Prostate gland (tissue), 2 donors: ENCODE results near the gene ANGPTL4. TPM values are rescaled to one million over a fixed set of nuclear protein-coding genes. Genes with fewer than 3 reads are reported as not detected.
A peak's percentile ranks its signal among the peaks of the same experiment; 100 is the strongest.
"Not testable (repeated sequence)": the region's sequence is repeated elsewhere in the genome, so short reads cannot be mapped to it uniquely, and the experiment has no call there.

ENCODE experiments used
- DNase-seq: peaks from one replicate; pipeline ENCODE4 v3.0.0-alpha.2; 2019; ENCODE audit warnings: low spot score
- H3K27ac ChIP-seq, 2 donors: fragments of 200-600 bp; sonication (generic); 2 replicates each; pipeline ENCODE4 v1.5.1; 2017 to 2019
- H3K27me3 ChIP-seq: fragments of 200-600 bp; sonication (generic); replicated peaks from 2 replicates; pipeline ENCODE4 v1.5.1; 2019; ENCODE audit not compliant: insufficient read depth
- H3K36me3 ChIP-seq, 2 donors: fragments of 200-600 bp; sonication (generic); 1 replicate in 1 of 2; 2 replicates in 1 of 2; pipeline versions ENCODE4 v1.5.1 to v1.8.1; 2017 to 2019
- H3K4me1 ChIP-seq: fragments of 200-600 bp; sonication (generic); replicated peaks from 2 replicates; pipeline ENCODE4 v1.5.1; 2019
- H3K4me3 ChIP-seq, 2 donors: fragments of 200-600 bp; sonication (generic); 2 replicates each; pipeline ENCODE4 v1.5.1; 2017 to 2019
- H3K9me3 ChIP-seq: fragments of 200-600 bp; sonication (generic); 2 replicates; pipeline ENCODE4 v1.5.1; 2017
- CTCF ChIP-seq, 4 experiments: fragments of 200-600 bp in 2 of 4; fragments of 450-650 bp in 2 of 4; sonication (generic) in 2 of 4; IDR thresholded peaks; 1 replicate in 3 of 4; 2 replicates in 1 of 4; pipeline ENCODE4 v1.5.1; 2016 to 2019; ENCODE audit warnings: antibody characterized with exemption in 4 of 4, mild to moderate bottlenecking in 2 of 4, moderate library complexity in 2 of 4
- POLR2A ChIP-seq: fragments of 450-650 bp; IDR thresholded peaks from one replicate; pipeline ENCODE4 v1.6.1; 2016; ENCODE audit warnings: antibody characterized with exemption, mild to moderate bottlenecking
- POLR2AphosphoS5 ChIP-seq: sonication (generic); formaldehyde crosslinking; IDR thresholded peaks from one replicate; pipeline ENCODE4 v1.6.1; 2017; ENCODE audit warnings: antibody characterized with exemption
- WGBS: methylation state at CpG from one replicate; pipeline ENCODE4 v1.1.5; 2018; 5-methylcytosine and 5-hydroxymethylcytosine counted together
- intact Hi-C: fragments of 100-400 bp; cut with DNase I; formaldehyde crosslinking; loops from one replicate; pipeline ENCODE4 v1.14.2; 2022
- total RNA-seq, 2 donors: library from RNA; depleted of rRNA; stranded (reverse); fragments of >200 nt; gene quantifications; one replicate each; pipeline ENCODE4 v1.1.0, GENCODE V29; 2016

The ANGPTL4 gene
- total RNA-seq, 2 donors from 2014 or later, result 25.7 to 26.4 TPM

GRCh38 chr19:8370176-8371010 is 6.4 kb downstream of the ANGPTL4 start:
- Histone ChIP-seq H3K4me1 (peaks cover 10% of the 10 kb centered on the region), H3K36me3 (no peaks in the 10 kb centered on the region), H3K27me3 (no peaks in the 10 kb centered on the region), H3K9me3 (no peaks in the 10 kb centered on the region), H3K27ac (no peak overlapping the region), H3K4me3 (no peak overlapping the region)
- TF ChIP-seq POLR2A (no peak), POLR2AphosphoS5 (no peak), CTCF (IDR thresholded peaks at IDR 0.05) (no peak)
- no peak for DNase-seq
- WGBS, result 85% methylated on average over 19 of the region's 19 CpGs
- intact Hi-C loops, result no loop called here

GRCh38 chr19:8371011-8371804 is 7.3 kb downstream of the ANGPTL4 start:
- Histone ChIP-seq H3K4me3 (no peak overlapping the region), H3K4me1 (peaks cover 10% of the 10 kb centered on the region), H3K36me3 (no peaks in the 10 kb centered on the region), H3K9me3 (no peaks in the 10 kb centered on the region), H3K27ac (no peak overlapping the region), H3K27me3 (no peaks in the 10 kb centered on the region)
- TF ChIP-seq POLR2A, result no peak
- no peak for TF ChIP-seq POLR2AphosphoS5
- no peak for TF ChIP-seq CTCF (IDR thresholded peaks at IDR 0.05)
- intact Hi-C loops, result no loop called here
- WGBS, result 85% methylated on average over 20 of the region's 28 CpGs
- no peak for DNase-seq

GRCh38 chr19:8373867-8374813 is 10.2 kb downstream of the ANGPTL4 start:
- Histone ChIP-seq H3K27me3 (no peaks in the 10 kb centered on the region), H3K4me3 (no peak overlapping the region), H3K27ac (peak overlapping the region; percentile 74 to 82), H3K36me3 (no peaks in the 10 kb centered on the region), H3K4me1 (no peaks in the 10 kb centered on the region), H3K9me3 (no peaks in the 10 kb centered on the region)
- 69% methylated on average over 24 of the region's 26 CpGs for WGBS
- DNase-seq, result peak; percentile 73
- intact Hi-C loops, result no loop called here
- no peak for TF ChIP-seq POLR2A
- peak in 2 of 4 experiments; percentile 28 to 36 for TF ChIP-seq CTCF (IDR thresholded peaks at IDR 0.05)
- peak; percentile 92 for TF ChIP-seq POLR2AphosphoS5

GRCh38 chr19:8375766-8376165 is 11.8 kb downstream of the ANGPTL4 start:
- H3K27me3 ChIP-seq, H3K9me3 ChIP-seq, intact Hi-C loops, H3K4me1 ChIP-seq, DNase-seq, H3K4me3 ChIP-seq, H3K36me3 ChIP-seq: not testable (repeated sequence)
- H3K27ac ChIP-seq, result peak overlapping the region in 1 of 2 donors; percentile 82
- 100% methylated on average over 10 of the region's 32 CpGs for WGBS

GRCh38 chr19:8376373-8376974 is 12.5 kb downstream of the ANGPTL4 start:
- H3K4me1 ChIP-seq, H3K9me3 ChIP-seq, DNase-seq, intact Hi-C loops, H3K27me3 ChIP-seq, H3K36me3 ChIP-seq, H3K4me3 ChIP-seq: not testable (repeated sequence)
- 86% methylated on average over 10 of the region's 10 CpGs for whole genome bisulfite sequencing
- H3K27ac ChIP-seq, result peak overlapping the region in 1 of 2 donors; percentile 82
